Activated CD4-positive, alpha-beta T cell treated with anti-CD3 and anti-CD28 coated beads, Interleukin-2, amount 50 U/mL, for 4 hours (primary cell): ENCODE data around the gene LMCD1.

Experiments
- DNase-seq, 2 experiments: peaks; one replicate each; pipeline ENCODE4 v3.0.0-alpha.2; 2020

Gene LMCD1

GRCh38 chr3:8485141-8485870 is 16.3 kb upstream of the LMCD1 start:
- no peak for DNase-seq

GRCh38 chr3:8485943-8486342 is 15.7 kb upstream of the LMCD1 start:
- DNase-seq, result no peak

GRCh38 chr3:8486434-8486833 is 15.2 kb upstream of the LMCD1 start:
- no peak for DNase-seq

DNA sequence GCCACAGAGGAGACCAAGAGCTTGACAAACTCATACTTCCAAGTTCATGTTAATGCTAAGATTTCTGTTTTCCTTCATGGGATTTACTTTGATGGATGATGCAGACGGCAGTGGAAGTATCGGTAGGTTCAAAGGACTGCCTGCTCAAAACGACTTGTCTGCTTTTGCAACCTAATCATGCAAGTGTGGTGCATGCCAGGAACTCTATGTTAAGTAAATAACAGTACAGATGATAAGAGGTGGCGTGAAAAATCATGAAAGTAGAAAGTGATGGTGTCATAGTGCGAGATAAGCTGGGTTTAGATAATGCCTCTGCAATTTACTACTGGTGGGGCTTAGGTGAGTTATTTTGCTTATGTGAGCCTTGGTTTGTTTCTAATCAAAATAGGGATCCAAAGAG is 14.7 kb upstream of the LMCD1 start:
- DNase-seq, result no peak

GRCh38 chr3:8488411-8488810 is 13.2 kb upstream of the LMCD1 start:
- no peak for DNase-seq

DNA sequence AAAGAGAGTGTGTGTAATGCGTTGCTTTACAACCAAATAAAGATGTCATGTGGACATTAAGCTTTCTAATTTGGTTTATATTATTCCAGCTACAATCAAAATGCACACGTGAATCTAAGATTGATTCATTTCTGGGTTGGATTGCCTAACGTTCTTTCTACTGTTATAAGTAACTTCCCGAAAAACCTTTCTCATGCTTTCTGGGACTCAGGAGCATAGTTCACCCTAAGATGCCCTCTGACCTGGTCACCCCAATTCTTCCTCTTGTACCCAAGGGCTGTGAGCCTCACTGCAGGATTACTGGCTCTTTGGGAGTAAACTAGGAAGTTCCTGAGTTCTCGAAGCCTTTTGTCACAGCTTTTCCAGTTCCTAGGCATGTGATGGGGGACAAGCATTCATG is 12.7 kb upstream of the LMCD1 start:
- no peak for DNase-seq

GRCh38 chr3:8489278-8489792 is 12.3 kb upstream of the LMCD1 start:
- no peak for DNase-seq

- DNase-seq, result no peak
These were observed 11.5 kb upstream of the LMCD1 start for GRCh38 chr3:8490079-8490552.

DNA sequence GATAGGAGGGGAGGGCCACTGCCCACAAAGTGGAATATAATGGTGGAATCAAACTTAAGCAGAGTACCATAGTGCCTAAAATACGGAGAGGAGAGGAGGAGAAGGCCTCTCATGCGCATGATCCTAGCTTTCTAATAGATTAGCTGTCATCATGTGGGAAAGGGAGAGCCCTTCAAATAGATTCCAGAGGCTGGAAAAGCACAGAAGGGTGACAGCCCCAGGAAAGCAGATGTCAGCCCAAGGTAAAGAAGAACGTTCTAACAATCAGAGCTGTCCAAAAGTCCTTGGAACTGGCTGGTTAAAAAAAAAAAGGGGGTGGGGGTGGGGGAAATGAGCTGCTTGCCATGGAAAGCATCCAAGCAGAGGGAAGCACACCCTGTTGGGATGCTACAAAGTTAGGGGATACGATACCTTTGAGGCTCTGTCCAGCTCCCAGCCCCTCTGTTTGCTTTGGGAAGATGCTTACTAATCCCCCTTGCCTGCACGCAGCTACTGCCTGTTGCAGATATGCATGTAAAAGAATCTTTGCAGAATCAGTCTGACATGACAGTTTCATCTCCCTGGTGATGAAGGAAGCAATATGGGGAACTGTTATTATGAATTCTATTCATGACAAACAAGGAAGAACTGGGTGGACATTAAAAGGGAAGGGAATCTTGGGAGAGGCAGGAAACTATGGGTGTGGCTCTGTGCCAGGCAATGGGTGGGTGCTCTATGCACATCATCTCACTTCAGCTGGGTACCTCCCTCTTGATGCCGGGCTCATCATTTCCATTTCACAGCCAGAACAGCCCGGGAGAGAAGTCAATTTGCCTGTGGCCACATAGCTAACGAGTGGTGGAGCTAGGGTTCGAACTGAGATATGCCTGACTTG is 10.1 kb upstream of the LMCD1 start:
- DNase-seq, result no peak

DNA sequence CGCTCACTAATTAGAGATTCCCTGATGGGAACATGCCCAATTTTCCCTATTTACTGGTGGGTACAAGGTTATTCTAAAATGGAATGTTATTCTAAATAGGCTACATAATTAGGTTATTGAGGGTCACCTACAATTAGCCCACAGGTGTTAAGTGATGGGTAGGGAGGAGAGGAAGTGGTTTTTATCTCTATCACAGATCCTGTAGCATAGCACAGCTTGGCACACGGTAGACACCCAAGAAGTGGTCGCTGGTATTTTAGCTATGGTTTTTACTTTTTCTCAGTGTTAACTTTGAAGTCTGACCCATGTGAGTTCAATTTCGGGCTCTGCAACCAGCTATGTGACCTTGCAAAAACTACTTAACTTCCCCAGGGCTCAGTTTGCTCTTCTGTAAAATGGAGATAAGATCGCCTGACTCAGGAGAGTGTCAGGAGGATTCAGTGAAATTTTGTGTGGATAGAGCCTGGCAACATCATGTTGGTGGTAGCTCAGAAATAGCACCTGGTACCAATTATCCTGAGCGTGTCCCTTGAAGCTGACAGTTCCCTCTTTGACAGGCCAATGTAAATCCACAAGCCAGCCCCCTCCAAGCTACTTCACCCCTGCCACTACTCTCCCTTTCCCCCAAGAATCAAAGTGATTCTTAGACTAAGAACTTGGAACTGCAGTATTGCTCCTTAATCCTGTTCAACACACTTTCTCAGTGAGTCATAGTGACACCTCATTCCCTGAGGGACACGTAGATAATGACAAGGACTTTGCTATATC is 8.7 kb upstream of the LMCD1 start:
- no peak for DNase-seq

DNA sequence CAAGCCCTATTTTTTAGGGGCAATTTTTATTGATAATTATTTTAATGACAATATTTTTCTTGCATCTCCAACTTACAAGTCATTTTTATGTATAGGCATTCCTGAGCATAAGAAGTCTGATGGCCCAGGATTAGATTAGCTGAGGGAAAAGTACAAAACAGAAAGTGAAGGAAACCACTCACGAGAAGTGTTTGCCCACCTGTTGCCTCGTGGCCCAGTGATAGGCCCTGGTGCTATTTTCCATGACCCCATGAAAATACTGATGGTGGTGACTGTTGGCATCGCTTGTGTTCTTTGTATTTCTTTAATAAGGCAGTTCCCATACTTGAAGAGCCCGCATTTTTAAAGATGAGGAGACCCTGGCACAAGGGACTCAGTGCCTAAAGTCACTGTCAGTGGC is 7.9 kb upstream of the LMCD1 start:
- no peak for DNase-seq

DNA sequence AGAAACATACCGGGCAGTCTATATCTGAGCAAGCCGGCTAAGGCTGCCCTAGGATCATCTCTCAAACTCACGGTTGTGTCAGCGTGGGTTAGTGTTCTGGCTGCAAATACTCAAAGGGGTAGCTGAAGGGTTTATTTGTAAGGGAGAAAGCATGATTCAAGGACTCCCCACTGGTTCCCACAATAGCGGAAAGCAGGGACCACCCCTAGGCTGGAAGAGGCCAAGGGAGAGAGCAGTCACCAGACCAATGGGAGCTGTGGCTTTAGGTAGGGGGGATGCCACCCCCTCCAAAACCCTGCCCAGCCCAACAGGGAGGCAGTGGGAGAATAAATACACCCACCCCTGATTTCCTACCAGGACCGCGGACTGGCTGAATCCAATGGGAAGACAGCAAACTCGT is 7.3 kb upstream of the LMCD1 start:
- no peak for DNase-seq

GRCh38 chr3:8497582-8497981 is 4.0 kb upstream of the LMCD1 start:
- no peak for DNase-seq

GRCh38 chr3:8499181-8499611 is 2.4 kb upstream of the LMCD1 start:
- no peak for DNase-seq

GRCh38 chr3:8500319-8500988 is 1.2 kb upstream of the LMCD1 start:
- no peak for DNase-seq

DNA sequence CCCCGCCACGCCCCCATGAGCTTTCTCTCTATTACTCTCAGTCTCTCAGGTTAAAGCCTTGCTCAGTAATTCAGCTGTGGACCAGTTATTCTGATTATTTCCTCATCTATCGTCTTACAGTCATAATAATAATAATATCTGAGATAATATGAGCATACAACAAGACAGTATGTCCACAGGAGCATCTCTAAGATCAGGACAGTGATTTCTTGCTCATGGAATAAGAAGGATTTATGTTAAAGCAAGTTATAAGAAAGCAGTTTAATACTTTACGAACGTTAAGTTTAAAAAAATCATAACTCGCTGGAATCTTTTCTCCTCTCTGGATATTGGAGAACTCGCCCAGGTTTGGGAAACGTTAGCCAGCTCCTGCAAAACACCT is 643 bp upstream of the LMCD1 start:
- DNase-seq, result no peak

GRCh38 chr3:8503461-8503860 is 1.8 kb downstream of the LMCD1 start:
- DNase-seq, result no peak

GRCh38 chr3:8503871-8504610 is 2.4 kb downstream of the LMCD1 start:
- no peak for DNase-seq

DNA sequence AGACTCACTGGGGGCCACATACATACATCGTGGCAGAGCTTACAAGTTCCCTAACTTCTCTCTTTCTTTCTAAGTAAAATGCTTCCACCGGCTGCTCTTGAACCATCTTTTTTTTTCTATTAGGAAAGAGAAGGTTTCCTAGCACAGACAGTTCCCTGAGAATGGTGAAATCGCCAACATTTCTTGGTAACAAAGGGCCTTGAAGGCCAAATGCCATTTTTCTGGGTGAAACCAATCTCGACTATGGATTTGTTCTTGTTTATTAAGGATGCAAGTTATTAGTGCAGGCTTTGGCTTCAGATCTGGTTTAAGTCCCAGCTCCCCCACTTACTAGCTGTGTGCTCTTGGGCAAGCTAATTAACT is 3.0 kb downstream of the LMCD1 start:
- no peak for DNase-seq

DNA sequence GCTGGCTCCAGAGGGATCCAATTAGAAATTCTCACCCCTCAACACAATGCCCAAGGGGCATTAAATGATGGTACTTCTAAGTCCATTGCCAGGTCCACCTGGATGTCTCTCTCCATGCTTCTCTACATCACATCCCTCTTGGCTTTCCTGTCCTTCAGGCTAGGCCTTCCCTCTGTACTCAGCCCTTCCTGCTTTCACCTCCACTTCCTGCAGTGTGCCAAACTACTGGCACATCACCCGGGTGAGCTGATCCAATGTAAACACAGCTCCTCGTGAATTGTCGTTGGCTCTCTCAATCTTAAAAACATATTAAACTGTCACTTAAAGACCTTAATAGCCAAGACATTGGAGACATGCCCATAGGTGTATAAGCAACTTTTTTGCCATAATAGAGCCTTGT is 4.0 kb downstream of the LMCD1 start:
- DNase-seq, result no peak

- DNase-seq, result no peak
These were observed 5.0 kb downstream of the LMCD1 start for GRCh38 chr3:8506571-8507061.

DNA sequence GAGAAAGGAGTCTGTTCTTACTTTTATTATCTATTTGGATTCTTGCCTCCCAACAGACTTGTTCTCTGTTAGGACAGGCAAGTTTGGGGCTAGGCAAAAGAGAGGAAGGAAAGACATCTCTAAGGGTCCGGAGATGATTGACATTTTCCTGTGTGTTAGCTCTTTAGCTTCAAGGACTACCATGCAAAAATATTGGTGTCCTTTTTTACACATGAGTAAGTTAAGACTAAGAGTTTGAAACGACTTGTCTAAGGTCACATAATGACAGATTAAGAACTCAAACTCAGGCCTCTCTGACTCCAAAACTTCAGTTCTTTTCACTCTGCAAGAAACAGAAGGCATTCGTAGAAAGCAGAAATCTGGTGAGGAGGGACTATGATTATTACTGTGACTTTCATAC is 5.9 kb downstream of the LMCD1 start:
- DNase-seq, result no peak
